ENCODE measurements around the gene NET1. TPM values are rescaled to one million over a fixed set of nuclear protein-coding genes. Genes with fewer than 3 reads are reported as not detected.

The NET1 gene
- total RNA-seq, 4 donors from 2014 or later = 90.0 to 311 (median 289) TPM

- Histone ChIP-seq H3K4me1 (peaks cover 0 to 17% (median 8%) of the 10 kb centered on the region in 4 donors), H3K36me3 (no peaks in the 10 kb centered on the region), H3K27me3 (no peaks in the 10 kb centered on the region), H3K27ac (no peak overlapping the region), H3K9me3 (no peaks in the 10 kb centered on the region), H3K4me3 (no peak overlapping the region)
- no peak for TF ChIP-seq EP300 (IDR thresholded peaks at IDR 0.05; ENCODE audit: low read depth)
- TF ChIP-seq CTCF (IDR thresholded peaks at IDR 0.05) = no peak
- TF ChIP-seq POLR2A (IDR thresholded peaks at IDR 0.05) = no peak
- no peak for TF ChIP-seq POLR2AphosphoS5 (IDR thresholded peaks at IDR 0.05)
- intact Hi-C loops (cut with DNase I; ENCODE audit: low total_unique reads) = loop anchor here (5.0 kb wide), 1 partner anchor 1152 kb away; no protein-coding TSS in a partner anchor
- 82 to 86% methylated on average over 8 to 14 of the region's 14 CpGs for WGBS, 2 donors (ENCODE audit: low coverage in 1 of 2)
- DNase-seq = no peak
- in situ Hi-C loops (cut with MboI; ENCODE audit: low pct_ligation_motif_present in 1 of 4, low pct_unique_long_range_greater_than_20kb in 1 of 4, low sequenced_read_pairs in 3 of 4) = no loop called here
These were observed 72.9 kb downstream of the NET1 start for GRCh38 chr10:5485290-5485689.

- intact Hi-C loops (cut with DNase I; ENCODE audit: low total_unique reads) (loop anchor here (5.0 kb wide), 1 partner anchor 1151 kb away; no protein-coding TSS in a partner anchor), in situ Hi-C loops (cut with MboI; ENCODE audit: low pct_ligation_motif_present in 1 of 4, low pct_unique_long_range_greater_than_20kb in 1 of 4, low sequenced_read_pairs in 3 of 4) (no loop called here)
- H3K36me3 ChIP-seq = no peaks in the 10 kb centered on the region
- H3K4me3 ChIP-seq = peak overlapping the region in 1 of 4 donors; percentile 5
- no peak for TF ChIP-seq POLR2A (IDR thresholded peaks at IDR 0.05)
- no peak for TF ChIP-seq CTCF (IDR thresholded peaks at IDR 0.05)
- TF ChIP-seq EP300 (IDR thresholded peaks at IDR 0.05; ENCODE audit: low read depth) = no peak
- no peak for TF ChIP-seq POLR2AphosphoS5 (IDR thresholded peaks at IDR 0.05)
- peak overlapping the region; percentile 91 to 95 (median 92) for H3K27ac ChIP-seq
- H3K9me3 ChIP-seq = no peaks in the 10 kb centered on the region
- H3K4me1 ChIP-seq = peaks cover 0 to 17% (median 8%) of the 10 kb centered on the region in 4 donors
- H3K27me3 ChIP-seq = no peaks in the 10 kb centered on the region
- WGBS, 2 donors (ENCODE audit: low coverage in 1 of 2) = 59 to 62% methylated on average over 7 to 13 of the region's 13 CpGs
- DNase-seq = no peak
These were observed 73.8 kb downstream of the NET1 start for GRCh38 chr10:5485948-5486852.

GRCh38 chr10:5486853-5487235, 74.5 kb downstream of the NET1 start:
- TF ChIP-seq POLR2AphosphoS5 (IDR thresholded peaks at IDR 0.05) = no peak
- TF ChIP-seq POLR2A (IDR thresholded peaks at IDR 0.05) = no peak
- no peak for TF ChIP-seq EP300 (IDR thresholded peaks at IDR 0.05; ENCODE audit: low read depth)
- no peak for TF ChIP-seq CTCF (IDR thresholded peaks at IDR 0.05)
- no peak for DNase-seq
- Histone ChIP-seq H3K4me3 (peak overlapping the region in 1 of 4 donors; percentile 5), H3K27ac (peak overlapping the region; percentile 91 to 95 (median 92)), H3K4me1 (peaks cover 0 to 17% (median 8%) of the 10 kb centered on the region in 4 donors), H3K27me3 (no peaks in the 10 kb centered on the region), H3K36me3 (no peaks in the 10 kb centered on the region), H3K9me3 (no peaks in the 10 kb centered on the region)
- in situ Hi-C loops (cut with MboI; ENCODE audit: low pct_ligation_motif_present in 1 of 4, low pct_unique_long_range_greater_than_20kb in 1 of 4, low sequenced_read_pairs in 3 of 4) = no loop called here
- 43 to 56% methylated on average over 1 to 9 of the region's 9 CpGs for WGBS, 2 donors (ENCODE audit: low coverage in 1 of 2)
- intact Hi-C loops (cut with DNase I; ENCODE audit: low total_unique reads) = loop anchor here (5.0 kb wide), 1 partner anchor 1150 kb away; no protein-coding TSS in a partner anchor

All from transverse colon (tissue), 4 donors.